NCI-H2171 (cell line): ENCODE results near the gene WDR64.
"Not testable (repeated sequence)": the region's sequence is repeated elsewhere in the genome, so short reads cannot be mapped to it uniquely, and the experiment has no call there.

ENCODE experiments used
- DNase-seq: peaks from one replicate; lab custom pipeline; 2025; lab: John Stamatoyannopoulos, UW

The WDR64 gene

DNA sequence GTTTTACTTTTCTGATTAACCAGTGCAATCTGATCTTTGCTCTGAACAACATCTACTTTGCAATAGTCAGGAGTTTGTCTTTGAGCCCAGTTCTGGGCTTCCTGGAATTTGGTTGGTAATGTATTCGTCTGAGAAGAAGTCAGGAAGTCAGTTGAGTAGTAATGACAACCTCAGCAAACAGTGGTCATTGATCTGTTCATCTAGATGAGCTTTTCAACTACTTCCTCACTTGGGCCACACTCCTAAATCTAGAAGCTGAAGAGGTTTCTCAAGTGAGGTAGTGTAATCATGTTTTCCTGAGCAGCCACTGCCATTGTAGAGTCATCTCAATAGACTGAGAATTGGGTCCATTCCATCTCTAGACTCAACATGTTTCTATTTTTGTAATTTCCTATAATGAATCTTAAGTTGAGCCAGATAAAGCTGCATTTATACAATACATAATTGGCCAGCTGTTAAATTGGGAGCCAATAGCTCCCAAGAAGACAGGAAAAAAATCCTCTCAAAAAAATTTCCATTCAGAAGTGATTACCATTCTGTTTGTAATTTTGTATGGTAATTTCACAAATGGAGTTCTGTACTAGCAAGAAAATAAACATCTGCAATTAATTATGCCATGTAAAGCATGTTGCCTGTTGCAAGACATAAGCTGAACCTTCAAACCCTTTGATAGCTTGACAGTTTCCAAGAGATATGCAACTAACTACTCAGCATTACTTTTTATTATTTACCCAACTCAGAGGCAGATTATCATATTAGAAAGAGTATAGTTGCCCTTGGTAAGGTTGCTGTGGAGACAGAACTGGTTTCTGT lies 49.6 kb downstream of the WDR64 start:
- DNase-seq, result no peak

DNA sequence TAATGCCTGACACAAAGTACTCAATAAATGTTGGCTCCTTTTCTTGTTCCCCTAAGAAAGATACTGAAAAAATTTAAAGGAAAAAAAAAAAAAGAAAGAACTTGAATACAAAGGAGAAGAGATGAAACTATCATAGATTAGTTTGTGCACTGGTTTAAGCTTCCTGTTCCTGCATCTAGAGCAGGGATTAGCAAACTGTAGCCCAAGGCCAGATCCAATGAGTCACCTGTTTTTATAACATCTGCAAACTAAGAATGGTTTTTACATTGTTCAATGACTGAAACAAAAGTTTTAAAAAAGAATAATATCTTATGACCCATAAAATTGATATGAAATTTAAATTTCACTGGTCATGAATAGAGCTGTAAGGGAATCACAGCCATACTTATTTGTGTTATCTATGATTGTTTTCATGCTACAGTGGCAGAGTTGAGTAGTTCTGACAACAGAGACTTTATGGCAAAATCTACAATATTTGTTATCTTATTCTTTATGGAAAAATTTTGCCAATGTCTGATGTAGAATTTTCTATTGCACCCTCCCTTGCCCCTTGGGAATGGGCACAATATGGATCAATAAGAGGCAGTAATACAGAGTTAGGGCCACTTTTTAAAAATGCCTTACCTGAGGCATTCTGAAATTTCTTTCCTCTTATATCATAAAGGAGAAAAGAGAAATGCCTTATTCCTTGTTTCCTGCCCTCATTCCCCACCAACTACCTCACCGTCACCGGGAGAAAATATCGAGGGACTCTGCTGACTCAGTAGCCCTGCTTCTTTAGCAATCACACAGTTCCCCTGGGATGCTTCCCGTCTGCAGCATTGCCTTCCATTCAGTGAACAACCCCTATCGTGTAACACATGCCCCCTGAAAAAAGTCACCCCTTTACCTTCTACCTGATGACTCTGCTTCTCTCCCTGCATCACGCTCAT lies 50.6 kb downstream of the WDR64 start:
- DNase-seq, result no peak

DNA sequence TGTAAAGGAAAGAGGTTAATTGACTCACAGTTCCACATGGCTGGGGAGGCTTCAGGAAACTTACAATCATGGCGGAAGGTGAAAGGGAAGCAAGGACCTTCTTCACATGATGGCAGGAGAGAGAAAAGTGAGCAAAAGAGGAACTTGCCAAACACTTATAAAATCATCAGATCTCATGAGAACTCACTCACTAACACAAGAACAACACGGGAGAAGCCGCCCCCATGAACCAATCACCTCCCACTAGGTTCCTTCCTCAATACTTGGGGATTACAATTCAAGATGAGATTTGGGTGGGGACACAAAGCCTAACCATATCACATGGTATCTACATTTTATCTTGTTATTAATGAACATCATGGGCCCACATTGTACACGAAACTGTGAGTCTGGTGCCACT lies 51.7 kb downstream of the WDR64 start:
- not testable (repeated sequence) for DNase-seq

DNA sequence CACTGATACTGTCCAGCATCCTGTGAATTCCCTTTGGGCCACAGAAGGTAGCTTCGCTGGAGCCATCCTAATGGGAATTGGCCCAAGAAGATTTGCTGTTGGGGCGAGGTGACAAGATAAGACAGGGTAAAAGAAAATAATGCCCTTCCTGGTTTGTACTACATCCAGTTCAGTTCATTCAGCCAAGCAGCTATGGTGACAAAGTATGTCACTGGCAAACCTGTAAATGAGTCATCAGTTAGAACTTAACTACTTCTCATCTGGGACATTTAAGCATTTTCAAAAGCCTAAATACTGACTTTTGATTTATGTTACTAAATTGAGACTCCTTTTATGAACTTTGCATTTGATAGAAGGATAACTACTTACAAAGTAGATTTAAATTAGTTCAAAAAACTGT lies 54.2 kb downstream of the WDR64 start:
- no peak for DNase-seq

DNA sequence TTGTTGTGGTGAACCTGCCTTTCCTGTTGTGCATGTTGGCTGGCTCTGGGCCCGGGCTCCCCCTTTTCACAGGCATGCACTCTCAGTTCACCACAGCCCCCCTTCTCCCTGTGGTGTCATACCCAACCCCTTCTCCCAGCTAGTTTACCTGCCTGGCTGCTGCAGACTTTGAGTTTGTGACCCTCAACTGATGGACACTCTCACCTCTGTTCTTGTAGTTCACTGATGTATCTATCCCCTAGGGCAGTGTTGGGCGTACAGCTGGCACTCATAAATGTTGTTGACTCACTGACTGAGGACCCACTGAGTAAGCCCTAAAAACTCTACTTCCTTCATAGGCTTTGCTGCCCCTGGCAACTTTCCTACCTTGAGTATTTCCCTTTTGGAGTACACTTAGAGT lies 54.9 kb downstream of the WDR64 start:
- no peak for DNase-seq

DNA sequence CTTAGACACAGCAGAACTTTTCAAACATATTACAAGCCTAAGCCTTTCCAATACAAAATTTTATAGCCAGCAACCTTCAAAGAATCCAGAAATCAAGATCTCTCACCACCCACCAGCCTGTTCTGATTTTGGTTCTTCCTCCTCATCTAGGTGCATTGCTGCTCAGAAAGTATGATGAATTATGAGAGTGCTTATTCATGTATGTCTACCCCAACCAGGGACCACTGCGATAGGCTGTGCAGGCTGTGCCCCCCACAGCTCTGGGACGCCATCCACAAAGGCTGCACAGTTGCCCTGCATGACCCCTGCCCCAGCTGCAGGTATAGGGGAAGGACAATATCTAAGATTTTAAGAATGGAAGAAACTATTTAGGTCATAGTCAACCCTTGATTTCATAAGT lies 55.4 kb downstream of the WDR64 start:
- DNase-seq, result no peak

DNA sequence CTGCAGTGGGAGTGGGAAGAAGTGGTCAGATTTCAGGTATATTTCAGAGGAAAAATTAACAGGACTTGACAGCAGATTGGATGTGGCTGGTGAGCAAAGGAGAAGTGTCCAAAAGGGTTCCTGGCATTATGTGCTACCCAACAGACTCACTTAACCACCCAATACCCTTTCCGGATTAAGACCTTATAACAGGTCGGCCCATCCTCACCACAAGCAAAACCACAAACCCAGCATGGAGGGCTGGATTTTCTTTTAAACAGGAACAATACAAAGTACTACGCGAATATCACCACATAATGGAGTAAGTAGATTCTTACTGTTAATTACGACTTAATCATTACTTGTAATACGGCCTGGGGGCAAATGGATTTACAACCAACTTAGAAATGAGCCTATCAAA lies 59.2 kb downstream of the WDR64 start:
- no peak for DNase-seq

DNA sequence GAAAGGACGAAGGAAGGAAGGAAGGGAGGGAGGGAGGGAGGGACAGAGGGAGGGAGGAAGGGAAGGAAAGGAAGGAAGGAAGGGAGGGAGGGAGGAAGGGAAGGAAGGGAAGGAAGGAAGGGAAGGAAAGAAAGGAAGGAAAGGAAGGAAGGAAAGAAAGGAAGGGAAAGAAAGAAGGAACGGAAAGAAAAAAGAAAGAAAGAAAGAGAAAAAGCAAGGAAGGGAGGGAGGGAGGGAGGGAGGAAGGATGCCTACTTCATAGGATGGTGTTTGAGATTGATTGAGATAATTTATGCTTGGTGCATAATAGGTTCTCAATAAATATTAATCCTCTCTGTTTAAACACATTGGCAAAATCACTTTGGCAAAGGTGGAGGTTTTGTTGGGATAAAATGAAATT lies 61.2 kb downstream of the WDR64 start:
- DNase-seq, result no peak

DNA sequence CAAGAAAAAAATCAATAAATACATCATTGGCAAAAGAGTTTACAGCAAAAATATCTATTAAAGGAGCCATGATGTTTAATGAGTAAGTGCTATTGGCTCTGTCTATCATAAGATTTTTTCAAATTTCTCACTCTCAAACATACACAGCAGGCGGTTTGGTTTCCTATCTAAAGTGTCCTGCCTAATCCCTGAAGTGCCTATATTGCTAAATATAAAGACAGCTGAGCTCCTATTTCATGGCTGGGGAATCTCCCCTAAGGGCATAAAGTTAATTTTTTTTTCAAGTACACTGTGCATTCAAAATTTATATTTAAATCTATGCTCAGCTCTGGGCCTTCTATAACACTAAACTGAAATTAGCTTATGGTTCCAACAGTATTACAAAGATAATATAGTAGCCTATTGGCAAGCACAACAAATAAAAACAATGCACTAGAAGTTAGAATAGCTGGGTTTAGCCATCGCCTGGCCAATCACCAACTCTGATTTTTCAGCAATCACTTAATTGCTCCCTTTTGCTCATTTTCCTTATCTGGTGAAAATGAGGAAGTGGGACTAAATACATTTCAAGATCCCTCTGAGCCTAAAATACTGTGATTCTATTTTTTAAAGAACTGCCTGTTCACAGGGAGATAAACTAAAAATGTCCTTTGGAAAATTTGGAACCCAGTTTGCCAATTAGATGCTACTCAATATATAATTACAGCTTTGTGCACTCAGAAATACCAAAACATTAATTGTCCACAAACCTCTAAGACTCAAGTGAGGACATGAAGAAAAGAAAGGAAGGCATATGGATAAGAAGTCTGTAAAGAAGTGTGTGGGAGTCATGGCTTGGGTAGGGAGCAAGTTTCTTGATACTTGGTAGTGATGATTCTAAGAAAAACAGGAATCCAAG lies 62.5 kb downstream of the WDR64 start:
- DNase-seq, result no peak

DNA sequence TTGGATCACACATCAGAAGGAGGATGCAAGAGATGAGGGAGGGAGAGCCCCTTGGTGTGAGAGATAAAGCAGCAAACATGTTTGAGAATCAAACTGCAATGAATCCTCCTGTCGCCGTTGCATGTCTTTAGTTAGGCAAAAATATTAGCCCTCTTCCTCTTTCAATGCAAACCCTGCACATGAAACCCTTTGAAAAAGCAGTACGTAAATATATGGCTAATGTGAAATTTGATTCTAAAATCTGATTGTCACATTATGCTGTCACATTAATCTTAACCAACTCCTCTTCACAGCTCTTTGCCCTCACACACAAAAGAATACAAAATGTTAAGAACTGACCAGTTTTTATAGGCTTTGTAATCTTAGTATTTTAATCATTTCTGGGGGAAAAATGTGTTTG lies 63.4 kb downstream of the WDR64 start:
- DNase-seq, result no peak

DNA sequence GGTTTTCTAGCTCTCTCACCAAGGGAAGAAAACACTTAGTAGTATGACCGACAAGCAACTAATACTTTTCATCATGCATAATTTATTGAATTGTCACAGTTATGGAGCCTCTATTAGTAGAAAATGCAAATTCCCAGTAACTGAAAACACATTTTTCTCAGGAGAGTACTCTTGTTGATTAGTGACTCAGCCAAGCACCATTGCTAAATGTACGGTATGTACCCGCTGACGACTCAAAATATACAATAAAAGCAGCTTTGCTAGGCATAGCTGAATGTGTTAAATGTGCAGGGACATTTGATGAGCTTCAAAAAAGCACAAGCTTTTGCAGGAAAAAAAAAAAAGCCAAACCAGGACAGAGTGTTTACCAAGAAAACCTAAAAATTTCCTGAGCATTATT lies 63.9 kb downstream of the WDR64 start:
- DNase-seq, result no peak

DNA sequence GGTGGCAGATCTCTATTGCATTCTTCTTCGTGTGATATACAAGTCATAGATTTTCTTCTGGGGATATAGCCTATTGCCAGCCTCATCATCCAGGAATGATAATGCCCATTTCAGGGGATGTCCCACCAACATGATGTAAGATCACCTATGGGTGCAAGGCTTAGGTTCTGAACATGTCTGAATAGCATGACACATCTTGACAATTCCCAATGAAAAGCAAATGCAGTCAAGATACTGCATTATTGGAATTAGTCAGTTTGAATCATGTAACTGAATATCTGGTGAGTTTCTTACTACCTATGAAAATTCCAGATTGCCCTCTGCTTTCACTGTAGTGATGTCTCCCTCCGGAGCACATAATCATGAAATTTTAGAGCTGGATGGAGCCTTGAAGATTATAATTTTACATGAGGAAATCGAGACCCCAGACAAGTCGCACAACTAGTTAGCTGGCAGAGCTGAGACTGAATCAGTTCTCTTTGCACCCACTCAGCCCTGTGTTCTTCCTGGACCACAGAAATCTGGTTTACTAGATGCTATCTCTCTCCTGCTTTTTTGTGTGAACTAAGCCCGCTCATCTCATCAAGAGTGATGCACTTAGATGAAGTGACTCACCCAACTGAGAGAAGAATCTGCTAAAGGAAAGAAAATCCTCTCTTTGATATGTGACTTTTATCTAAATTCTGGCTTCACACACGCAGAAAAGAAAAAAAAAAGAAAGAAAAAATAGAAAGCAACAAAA lies 65.0 kb downstream of the WDR64 start:
- DNase-seq, result no peak

DNA sequence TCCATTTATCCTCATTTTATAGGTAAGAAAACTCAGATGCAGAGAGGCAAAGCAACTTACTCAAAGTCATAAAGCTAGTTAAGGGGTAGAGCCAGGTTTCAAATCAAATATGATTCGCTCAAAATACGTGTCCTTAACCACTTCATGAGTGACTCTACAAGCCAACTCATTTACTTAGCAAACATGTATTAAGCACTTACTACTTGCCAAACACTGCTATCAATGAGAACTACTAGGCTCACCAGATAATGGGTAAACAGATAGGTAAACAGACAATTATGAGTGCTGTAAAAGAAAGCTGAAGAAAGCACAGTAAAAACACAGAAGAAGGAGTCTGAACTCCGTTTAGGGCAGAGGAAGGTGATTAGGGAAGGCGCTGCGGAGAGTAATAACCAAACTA lies 65.9 kb downstream of the WDR64 start:
- no peak for DNase-seq

DNA sequence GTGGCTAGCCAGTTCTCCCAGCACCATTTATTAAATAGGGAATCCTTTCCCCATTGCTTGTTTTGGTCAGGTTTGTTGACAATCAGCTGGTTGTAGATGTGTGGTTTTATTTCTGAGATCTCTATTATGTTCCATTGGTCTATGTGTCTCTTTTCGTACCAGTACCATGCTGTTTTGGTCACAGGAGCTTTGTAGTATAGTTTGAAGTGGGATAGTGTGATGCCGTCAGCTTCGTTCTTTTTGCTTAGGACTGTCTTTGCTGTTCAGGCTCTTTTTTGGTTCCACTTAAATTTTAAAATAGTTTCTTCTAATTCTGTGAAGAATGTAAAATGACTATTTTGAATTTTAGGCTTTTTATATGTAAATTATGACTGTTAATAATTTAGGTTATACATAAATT lies 68.9 kb downstream of the WDR64 start:
- DNase-seq, result no peak

DNA sequence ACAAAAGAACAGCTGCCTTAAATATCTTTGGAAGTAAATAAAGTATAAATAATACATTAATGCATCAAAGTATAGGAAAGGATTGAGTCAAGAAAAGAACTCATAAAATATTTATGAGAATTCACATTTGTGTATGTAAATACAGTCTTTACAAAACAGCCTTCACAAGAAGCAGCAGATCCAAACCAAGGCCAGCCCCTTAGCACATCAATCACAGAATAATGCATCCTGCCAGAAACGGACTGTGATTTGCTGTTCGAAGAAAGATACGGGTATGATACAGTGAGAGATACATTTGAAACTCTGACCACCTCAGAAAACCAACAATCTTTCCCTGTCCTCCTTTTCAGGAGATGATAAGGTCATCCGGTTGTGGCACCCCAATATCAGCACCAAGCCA lies 70.9 kb downstream of the WDR64 start:
- no peak for DNase-seq

DNA sequence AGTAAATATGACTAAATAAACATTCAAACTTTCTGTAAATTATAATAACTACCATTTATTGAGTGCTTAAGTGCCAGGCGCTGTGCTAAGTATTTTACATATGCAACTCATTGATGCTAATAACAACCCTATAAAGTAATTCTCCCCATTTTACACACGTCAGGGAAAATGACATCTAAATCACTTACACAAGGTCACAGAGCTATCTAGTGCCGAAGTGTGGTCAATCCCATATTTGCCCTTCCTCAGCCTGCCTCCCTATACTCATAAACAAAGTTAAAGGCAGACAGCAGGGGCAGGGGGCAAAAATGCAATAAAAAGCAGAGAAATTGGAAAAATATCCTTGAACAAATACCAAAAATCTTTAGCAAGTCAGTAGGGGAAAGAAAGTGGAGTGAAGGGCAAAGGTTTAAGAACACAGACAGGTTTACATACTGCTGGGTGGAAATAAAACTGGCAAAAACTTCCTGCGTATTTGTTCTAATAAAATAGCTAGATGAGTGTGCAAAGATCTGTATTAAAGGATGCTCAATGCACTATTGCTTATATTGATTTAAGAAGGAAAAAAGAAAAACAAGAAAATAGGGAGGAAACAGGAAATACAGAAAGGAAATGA lies 72.8 kb downstream of the WDR64 start:
- no peak for DNase-seq

DNA sequence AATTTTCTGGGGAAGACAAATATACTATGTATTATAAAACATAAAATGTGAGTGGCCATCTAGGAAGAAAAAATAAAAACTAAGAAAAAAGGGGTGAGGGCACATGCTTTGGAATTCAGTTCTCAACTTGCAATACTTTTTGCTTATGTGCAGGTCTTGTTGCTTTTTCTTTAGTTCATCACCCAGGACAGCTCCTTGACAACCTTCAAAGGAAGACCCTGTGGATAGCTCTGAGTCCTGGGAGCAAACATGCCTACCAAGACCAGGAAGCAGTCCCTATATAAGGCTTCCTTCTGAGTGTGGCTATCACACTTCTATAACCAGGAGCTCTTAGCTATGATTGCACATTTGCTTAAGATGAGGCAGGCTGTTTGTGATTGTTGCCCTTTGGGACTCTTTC lies 78.0 kb downstream of the WDR64 start:
- DNase-seq, result no peak

DNA sequence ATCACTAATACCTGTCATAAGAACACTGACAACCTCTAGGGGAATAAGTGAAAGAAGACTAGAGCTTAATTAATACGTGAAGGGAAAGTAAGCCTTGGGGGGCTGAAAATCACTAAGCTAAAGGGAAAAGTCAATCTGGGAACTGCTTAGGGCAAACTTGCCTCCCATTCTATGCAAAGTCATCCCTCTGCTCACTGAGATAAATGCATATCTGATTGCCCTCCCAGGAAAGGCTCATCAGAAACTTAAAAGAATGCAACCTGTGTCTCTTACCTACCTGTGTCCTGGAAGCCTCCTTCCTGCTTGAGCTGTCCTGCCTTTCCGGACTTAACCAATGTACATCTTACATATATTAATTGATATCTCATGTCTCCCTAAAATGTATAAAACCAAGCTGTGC lies 81.8 kb downstream of the WDR64 start:
- no peak for DNase-seq

DNA sequence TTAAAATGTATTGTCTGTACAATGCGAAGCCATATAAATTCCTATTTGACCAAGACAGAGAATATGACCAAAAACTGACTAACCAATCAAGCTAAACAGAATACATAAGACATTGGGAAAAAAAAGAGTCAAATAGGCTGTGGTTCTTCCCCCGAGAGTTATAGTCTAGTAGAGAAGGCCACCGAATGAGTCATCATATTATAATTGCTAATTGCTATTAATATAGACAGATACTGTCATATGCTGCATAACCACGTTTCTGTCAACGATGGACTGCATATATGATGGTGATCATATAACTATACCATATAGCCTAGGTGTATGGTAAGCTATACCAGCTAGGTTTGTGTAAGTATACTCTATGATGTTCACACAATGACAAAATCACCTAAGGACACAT lies 82.5 kb downstream of the WDR64 start:
- DNase-seq, result no peak

DNA sequence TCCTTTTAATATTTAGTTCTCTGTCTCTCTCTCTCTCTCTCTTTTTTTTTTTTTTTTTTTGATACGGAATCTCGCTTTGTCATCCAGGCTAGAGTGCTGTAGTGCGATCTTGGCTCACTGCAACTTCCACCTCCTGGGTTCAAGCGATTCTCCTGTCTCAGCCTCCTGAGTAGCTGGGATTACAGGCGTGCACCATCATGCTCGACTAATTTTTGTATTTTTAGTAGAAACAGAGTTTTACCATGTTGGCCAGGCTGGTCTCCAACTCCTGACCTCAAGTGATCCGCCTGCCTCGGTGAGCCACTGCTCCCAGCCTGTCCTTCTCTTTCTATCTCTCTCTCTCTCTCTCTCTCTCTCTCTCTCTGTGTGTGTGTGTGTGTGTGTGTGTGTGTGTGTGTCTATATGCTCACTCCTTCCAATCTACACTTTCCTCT lies 83.4 kb downstream of the WDR64 start:
- not testable (repeated sequence) for DNase-seq

DNA sequence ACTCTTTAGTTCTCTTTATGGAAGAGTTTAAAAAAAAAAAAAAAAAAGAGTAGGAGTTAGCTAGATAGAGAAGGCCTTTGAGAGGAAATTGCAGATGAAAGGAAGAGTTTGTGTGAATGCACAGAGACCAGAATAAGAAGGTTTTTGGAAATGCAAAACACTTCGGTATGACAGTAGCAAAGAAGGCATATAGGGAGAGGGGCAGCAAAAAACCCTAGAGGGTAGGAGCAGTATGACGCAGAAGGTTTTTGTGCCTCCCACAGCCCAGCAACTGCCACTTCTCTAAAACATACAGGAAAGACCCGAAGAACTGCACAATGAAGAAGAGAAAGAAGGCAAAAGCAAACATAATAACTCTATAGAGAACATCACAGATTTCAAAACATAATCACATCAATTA lies 84.3 kb downstream of the WDR64 start:
- no peak for DNase-seq
